Spleen (tissue), 11 donors: ENCODE measurements around the gene CD300C. TPM values are rescaled to one million over a fixed set of nuclear protein-coding genes. Genes with fewer than 3 reads are reported as not detected.

Experiments used
- DNase-seq: peaks from one replicate; pipeline ENCODE4 v3.0.0-alpha.2; 2020
- H3K27ac ChIP-seq, 8 donors: fragments of 200-600 bp; sonication (generic) in 7 of 8; 1 replicate in 4 of 8; 2 replicates in 4 of 8; pipeline versions ENCODE4 v1.5.0 to v1.8.0; 2016 to 2021; ENCODE audit warnings: inconsistent platforms in 4 of 8, mild to moderate bottlenecking in 4 of 8, moderate library complexity in 1 of 8
- H3K27me3 ChIP-seq, 7 donors: fragments of 200-600 bp; sonication (generic) in 6 of 7; replicated peaks in 1 of 7; 1 replicate in 4 of 7; 2 replicates in 3 of 7; pipeline versions ENCODE4 v1.5.0 to v1.8.0; 2016 to 2021; ENCODE audit warnings: inconsistent platforms in 3 of 7, mild to moderate bottlenecking in 1 of 7
- H3K36me3 ChIP-seq, 6 donors: fragments of 200-600 bp; sonication (generic) in 5 of 6; 1 replicate in 4 of 6; 2 replicates in 2 of 6; pipeline versions ENCODE4 v1.5.0 to v1.8.0; 2016 to 2021; ENCODE audit warnings: inconsistent platforms in 2 of 6
- H3K4me1 ChIP-seq, 6 donors: fragments of 200-600 bp; sonication (generic) in 5 of 6; 1 replicate in 3 of 6; 2 replicates in 3 of 6; pipeline versions ENCODE4 v1.5.0 to v1.8.0; 2016 to 2021; ENCODE audit warnings: inconsistent platforms in 3 of 6
- H3K4me3 ChIP-seq, 8 donors: fragments of 200-600 bp; sonication (generic) in 7 of 8; 1 replicate in 4 of 8; 2 replicates in 4 of 8; pipeline versions ENCODE4 v1.5.0 to v1.8.0; 2016 to 2021; ENCODE audit warnings: inconsistent platforms in 4 of 8, mild to moderate bottlenecking in 4 of 8, moderate library complexity in 2 of 8
- H3K9me3 ChIP-seq, 8 donors: fragments of 200-600 bp; sonication (generic) in 7 of 8; 1 replicate in 4 of 8; 2 replicates in 4 of 8; pipeline versions ENCODE4 v1.5.0 to v1.8.0; 2016 to 2021; ENCODE audit warnings: inconsistent platforms in 4 of 8
- CTCF ChIP-seq, 11 experiments: fragments of 200-600 bp in 7 of 11; fragments of 450-650 bp in 4 of 11; sonication (generic) in 4 of 11; IDR thresholded peaks in 8 of 11; conservative IDR thresholded peaks in 3 of 11; 1 replicate in 7 of 11; 2 replicates in 4 of 11; pipeline versions ENCODE4 v1.4.0 to v1.8.0; 2016 to 2021; ENCODE audit warnings: antibody characterized with exemption in 11 of 11, inconsistent platforms in 4 of 11, mild to moderate bottlenecking in 1 of 11
- POLR2A ChIP-seq, 3 donors: fragments of 450-650 bp; IDR thresholded peaks; one replicate each; pipeline ENCODE4 v1.5.1; 2017; ENCODE audit warnings: antibody characterized with exemption in 3 of 3, mild to moderate bottlenecking in 1 of 3
- POLR2AphosphoS5 ChIP-seq, 3 donors: sonication (generic); formaldehyde crosslinking; IDR thresholded peaks; one replicate each; pipeline ENCODE4 v1.5.1; 2017; ENCODE audit warnings: antibody characterized with exemption in 3 of 3
- WGBS, 5 donors: extraction: QIAGEN DNeasy Blood & Tissue Kit in 3 of 5; methylation state at CpG; one replicate each; pipeline versions ENCODE4 v1.1.5 to v1.1.7; 2013 to 2018; 5-methylcytosine and 5-hydroxymethylcytosine counted together
- intact Hi-C: fragments of 100-400 bp; cut with DNase I; formaldehyde crosslinking; loops from one replicate; pipeline ENCODE4 v1.15.0; 2023; ENCODE audit warnings: low total_unique reads
- polyA plus RNA-seq, 3 donors: library from polyadenylated mRNA; stranded (reverse); fragments of 200-250 nt; gene quantifications; one replicate each; pipeline ENCODE4 v1.2.1, GENCODE V29; 2013
- total RNA-seq, 7 donors: library from RNA; depleted of rRNA in 3 of 7; stranded (reverse); fragments of >200 nt in 3 of 7; fragmentation: NEBNext Ultra II Directional in 4 of 7; extraction: Animal tissue kit (Norgen Biotek cat#: 25700) in 4 of 7; gene quantifications; one replicate each; pipeline versions ENCODE4 v1.1.0 to v1.2.1, GENCODE V29; 2016 to 2021
- donor health status: healthy with polysubstance abuse.
- donor health status: DM: no; HTN: no; CAD: no; lungs with moderate emphysema.
- donor health status: DM: no; HTN: no; CAD: no.
- donor health status: Bipolar disorder and iron deficiency.
- donor health status: healthy.
- donor health status: DM: no; HTN: no; CAD: no.
- donor health status: DM: yes; HTN: yes; CAD: no.

Gene CD300C
- total and polyA plus RNA-seq, 10 donors: 0.96 to 10.3 (median 5.0) TPM

GRCh38 chr17:74585711-74586110, 39.8 kb upstream of the CD300C start:
- TF ChIP-seq POLR2A (IDR thresholded peaks at IDR 0.05) (no peak), POLR2AphosphoS5 (IDR thresholded peaks at IDR 0.05) (no peak), CTCF (IDR thresholded peaks at IDR 0.05 in 8 of 11, conservative IDR thresholded peaks at IDR 0.05 in 3 of 11) (no peak)
- no peak overlapping the region for H3K27ac ChIP-seq
- no peak for DNase-seq
- H3K4me3 ChIP-seq: no peak overlapping the region
- H3K27me3 ChIP-seq: peaks cover 0 to 21% (median 0%) of the 10 kb centered on the region in 7 donors
- WGBS, 5 donors: 83 to 94% (median 87%) methylated on average over 5 of the region's 5 CpGs
- intact Hi-C loops: no loop called here
- no peaks in the 10 kb centered on the region for H3K4me1 ChIP-seq
- no peaks in the 10 kb centered on the region for H3K36me3 ChIP-seq
- peaks cover 0 to 7% (median 2%) of the 10 kb centered on the region in 8 donors for H3K9me3 ChIP-seq

GRCh38 chr17:74584292-74585060, 38.6 kb upstream of the CD300C start:
- Histone ChIP-seq H3K36me3 (no peaks in the 10 kb centered on the region), H3K9me3 (peaks cover 0 to 7% (median 2%) of the 10 kb centered on the region in 8 donors), H3K4me3 (no peak overlapping the region), H3K27ac (no peak overlapping the region), H3K27me3 (peaks cover 0 to 13% (median 0%) of the 10 kb centered on the region in 7 donors), H3K4me1 (peaks cover 0 to 9% (median 8%) of the 10 kb centered on the region in 6 donors)
- 71 to 88% (median 83%) methylated on average over 14 of the region's 14 CpGs for WGBS, 5 donors
- intact Hi-C loops: no loop called here
- TF ChIP-seq CTCF (IDR thresholded peaks at IDR 0.05 in 8 of 11, conservative IDR thresholded peaks at IDR 0.05 in 3 of 11) (no peak), POLR2A (IDR thresholded peaks at IDR 0.05) (no peak), POLR2AphosphoS5 (IDR thresholded peaks at IDR 0.05) (no peak)
- no peak for DNase-seq

GRCh38 chr17:74582633-74583032, 36.7 kb upstream of the CD300C start:
- TF ChIP-seq POLR2A (IDR thresholded peaks at IDR 0.05): no peak
- no peak for TF ChIP-seq POLR2AphosphoS5 (IDR thresholded peaks at IDR 0.05)
- TF ChIP-seq CTCF (IDR thresholded peaks at IDR 0.05 in 8 of 11, conservative IDR thresholded peaks at IDR 0.05 in 3 of 11): no peak
- Histone ChIP-seq H3K4me3 (no peak overlapping the region), H3K27me3 (peaks cover 0 to 19% (median 0%) of the 10 kb centered on the region in 7 donors), H3K4me1 (peaks cover 0 to 13% (median 8%) of the 10 kb centered on the region in 6 donors), H3K9me3 (peaks cover 0 to 7% (median 2%) of the 10 kb centered on the region in 8 donors), H3K36me3 (no peaks in the 10 kb centered on the region), H3K27ac (no peak overlapping the region)
- intact Hi-C loops: no loop called here
- DNase-seq: no peak
- 64 to 82% (median 81%) methylated on average over 10 of the region's 10 CpGs for WGBS, 5 donors

GRCh38 chr17:74579900-74580299, 34.0 kb upstream of the CD300C start:
- intact Hi-C loops: no loop called here
- no peak for TF ChIP-seq POLR2A (IDR thresholded peaks at IDR 0.05)
- H3K4me3 ChIP-seq: no peak overlapping the region
- H3K27me3 ChIP-seq: peaks cover 0 to 23% (median 0%) of the 10 kb centered on the region in 7 donors
- no peak overlapping the region for H3K27ac ChIP-seq
- H3K36me3 ChIP-seq: no peaks in the 10 kb centered on the region
- 26 to 34% (median 29%) methylated on average over 7 of the region's 7 CpGs for WGBS, 5 donors
- H3K9me3 ChIP-seq: peaks cover 0 to 7% (median 2%) of the 10 kb centered on the region in 8 donors
- peaks cover 0 to 13% (median 8%) of the 10 kb centered on the region in 6 donors for H3K4me1 ChIP-seq
- no peak for DNase-seq
